ENCODE data around the gene UBFD1. TPM values are rescaled to one million over a fixed set of nuclear protein-coding genes. Genes with fewer than 3 reads are reported as not detected.
A peak's percentile ranks its signal among the peaks of the same experiment; 100 is the strongest.

The UBFD1 gene
- total RNA-seq, 4 donors from 2014 or later = 31.9 to 53.6 (median 45.4) TPM

DNA sequence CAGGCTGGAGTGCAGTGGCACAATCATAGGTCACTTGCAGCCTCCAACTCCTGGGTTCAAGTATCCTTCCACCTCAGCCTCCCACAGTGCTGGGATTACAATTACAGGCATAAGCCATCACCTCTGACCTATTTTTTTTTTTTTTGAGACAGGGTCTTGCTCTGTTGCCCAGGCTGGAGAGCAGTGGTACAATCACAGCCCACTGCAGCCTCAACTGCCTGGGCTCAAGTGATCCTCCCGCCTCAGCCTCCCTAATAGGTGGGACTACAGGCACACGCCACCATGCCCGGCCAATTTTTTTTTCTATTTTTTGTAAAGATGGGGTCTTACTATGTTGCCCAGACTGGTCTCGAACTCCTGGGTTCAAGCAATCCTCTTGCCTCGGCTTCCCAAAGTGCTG, 41.6 kb upstream of the UBFD1 start:
- no peak for TF ChIP-seq POLR2A (IDR thresholded peaks at IDR 0.05)
- TF ChIP-seq, protein P1, sequence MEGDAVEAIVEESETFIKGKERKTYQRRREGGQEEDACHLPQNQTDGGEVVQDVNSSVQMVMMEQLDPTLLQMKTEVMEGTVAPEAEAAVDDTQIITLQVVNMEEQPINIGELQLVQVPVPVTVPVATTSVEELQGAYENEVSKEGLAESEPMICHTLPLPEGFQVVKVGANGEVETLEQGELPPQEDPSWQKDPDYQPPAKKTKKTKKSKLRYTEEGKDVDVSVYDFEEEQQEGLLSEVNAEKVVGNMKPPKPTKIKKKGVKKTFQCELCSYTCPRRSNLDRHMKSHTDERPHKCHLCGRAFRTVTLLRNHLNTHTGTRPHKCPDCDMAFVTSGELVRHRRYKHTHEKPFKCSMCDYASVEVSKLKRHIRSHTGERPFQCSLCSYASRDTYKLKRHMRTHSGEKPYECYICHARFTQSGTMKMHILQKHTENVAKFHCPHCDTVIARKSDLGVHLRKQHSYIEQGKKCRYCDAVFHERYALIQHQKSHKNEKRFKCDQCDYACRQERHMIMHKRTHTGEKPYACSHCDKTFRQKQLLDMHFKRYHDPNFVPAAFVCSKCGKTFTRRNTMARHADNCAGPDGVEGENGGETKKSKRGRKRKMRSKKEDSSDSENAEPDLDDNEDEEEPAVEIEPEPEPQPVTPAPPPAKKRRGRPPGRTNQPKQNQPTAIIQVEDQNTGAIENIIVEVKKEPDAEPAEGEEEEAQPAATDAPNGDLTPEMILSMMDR (IDR thresholded peaks at IDR 0.05) = no peak
- Histone ChIP-seq H3K36me3 (peaks cover 0 to 24% (median 0%) of the 10 kb centered on the region in 3 donors), H3K27ac (no peak overlapping the region), H3K4me1 (peaks cover 0 to 2% (median 0%) of the 10 kb centered on the region in 3 donors), H3K27me3 (no peaks in the 10 kb centered on the region), H3K4me3 (no peak overlapping the region), H3K9me3 (no peaks in the 10 kb centered on the region)
- WGBS, 2 donors = 94 to 99% methylated on average over 5 of the region's 5 CpGs
- intact Hi-C loops (cut with DNase I) = no loop called here
- DNase-seq = no peak

DNA sequence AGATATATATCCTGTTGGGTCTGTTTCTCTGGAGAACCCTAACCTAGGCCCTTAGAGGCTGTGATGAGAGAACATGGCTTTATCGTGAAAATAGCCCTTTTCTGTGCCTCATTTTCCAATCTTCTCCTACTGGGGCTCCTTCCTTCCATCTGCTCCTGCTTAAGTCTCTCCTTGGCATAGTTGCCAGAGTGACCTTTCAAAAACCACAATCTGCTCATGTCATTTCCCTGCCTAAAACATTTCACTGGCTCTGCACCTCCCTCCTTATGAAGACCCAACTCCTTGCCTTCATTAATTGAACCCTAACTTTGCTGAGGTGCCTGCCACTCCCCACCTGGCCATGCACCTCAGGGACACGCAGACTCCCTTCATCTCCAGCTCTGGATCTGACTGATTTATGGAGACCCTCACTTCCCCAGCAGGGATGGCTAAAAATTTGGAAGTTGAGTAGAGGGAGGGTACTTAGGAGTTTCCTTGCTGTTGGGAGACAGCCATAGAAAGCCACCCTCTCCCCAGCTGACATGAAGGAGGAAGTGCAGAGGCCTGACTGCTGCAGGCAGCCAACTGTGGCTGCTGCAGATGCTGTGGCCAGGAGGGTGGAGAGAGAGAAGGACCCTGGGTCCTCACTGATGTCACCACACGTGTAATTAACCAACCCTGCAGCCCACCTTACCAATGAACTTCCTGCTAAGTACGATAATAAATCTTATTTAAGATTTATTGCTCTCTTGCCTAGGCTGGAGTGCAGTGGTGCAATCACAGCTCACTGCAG, 41.0 kb upstream of the UBFD1 start:
- no peak for DNase-seq
- Histone ChIP-seq H3K9me3 (no peaks in the 10 kb centered on the region), H3K27me3 (no peaks in the 10 kb centered on the region), H3K4me1 (no peaks in the 10 kb centered on the region), H3K4me3 (no peak overlapping the region), H3K36me3 (peaks cover 0 to 31% (median 0%) of the 10 kb centered on the region in 3 donors), H3K27ac (no peak overlapping the region)
- intact Hi-C loops (cut with DNase I) = no loop called here
- TF ChIP-seq POLR2A (IDR thresholded peaks at IDR 0.05) = no peak
- TF ChIP-seq, protein P1 (IDR thresholded peaks at IDR 0.05) = no peak
- 73 to 83% methylated on average over 4 of the region's 4 CpGs for WGBS, 2 donors

DNA sequence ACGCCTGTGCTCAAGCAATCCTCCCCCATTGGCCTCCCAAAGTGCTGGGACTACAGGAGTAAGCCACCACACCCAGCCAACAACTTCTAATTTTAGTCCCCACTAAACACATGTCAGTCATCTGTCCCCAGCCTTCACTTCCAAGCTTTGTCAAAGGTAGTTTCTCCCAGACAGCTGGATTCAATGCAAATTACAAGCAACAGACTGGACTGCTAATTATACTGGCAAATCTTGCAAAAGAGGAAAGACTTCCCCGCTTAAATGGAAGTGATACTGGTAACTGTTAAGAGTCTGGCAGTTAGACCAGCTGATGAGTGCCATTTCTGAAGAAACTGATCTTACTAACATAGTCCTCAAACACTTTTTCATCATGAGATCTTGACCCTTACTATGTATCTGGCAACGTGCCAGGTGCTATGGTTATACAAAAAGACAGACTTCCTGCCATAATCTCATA, 39.1 kb upstream of the UBFD1 start:
- Histone ChIP-seq H3K27me3 (no peaks in the 10 kb centered on the region), H3K4me3 (no peak overlapping the region), H3K27ac (peak overlapping the region in 1 of 4 donors; percentile 38), H3K4me1 (no peaks in the 10 kb centered on the region), H3K36me3 (peaks cover 0 to 50% (median 7%) of the 10 kb centered on the region in 3 donors), H3K9me3 (no peaks in the 10 kb centered on the region)
- WGBS, 2 donors = 52 to 63% methylated on average over 3 of the region's 3 CpGs
- intact Hi-C loops (cut with DNase I) = no loop called here
- no peak for DNase-seq
- TF ChIP-seq, protein P1 (IDR thresholded peaks at IDR 0.05) = no peak
- TF ChIP-seq POLR2A (IDR thresholded peaks at IDR 0.05) = no peak

DNA sequence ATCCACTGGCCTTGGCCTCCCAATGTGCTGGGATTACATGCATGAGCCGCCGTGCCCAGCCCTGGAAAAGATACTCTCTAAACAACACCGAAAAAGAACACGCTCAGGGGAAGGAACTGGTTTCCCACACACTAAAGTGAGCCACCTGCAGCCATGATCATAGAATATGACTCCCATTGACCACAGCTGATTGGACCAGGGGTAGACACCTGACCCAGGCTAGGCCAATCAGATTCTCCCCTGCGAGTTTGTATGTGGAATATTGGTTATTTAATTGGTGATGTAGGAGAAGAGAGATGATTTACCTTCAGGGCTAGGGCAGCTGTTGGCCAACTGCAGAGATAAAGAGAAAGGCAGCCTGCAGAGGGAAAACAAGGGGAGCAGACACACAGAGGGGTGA, 38.2 kb upstream of the UBFD1 start:
- no peak for TF ChIP-seq POLR2A (IDR thresholded peaks at IDR 0.05)
- TF ChIP-seq, protein P1 (IDR thresholded peaks at IDR 0.05) = no peak
- WGBS, 2 donors = 75 to 81% methylated on average over 2 of the region's 5 CpGs
- Histone ChIP-seq H3K27ac (no peak overlapping the region), H3K9me3 (no peaks in the 10 kb centered on the region), H3K4me1 (no peaks in the 10 kb centered on the region), H3K4me3 (no peak overlapping the region), H3K27me3 (no peaks in the 10 kb centered on the region), H3K36me3 (peaks cover 0 to 57% (median 15%) of the 10 kb centered on the region in 3 donors)
- intact Hi-C loops (cut with DNase I) = no loop called here
- DNase-seq = no peak

DNA sequence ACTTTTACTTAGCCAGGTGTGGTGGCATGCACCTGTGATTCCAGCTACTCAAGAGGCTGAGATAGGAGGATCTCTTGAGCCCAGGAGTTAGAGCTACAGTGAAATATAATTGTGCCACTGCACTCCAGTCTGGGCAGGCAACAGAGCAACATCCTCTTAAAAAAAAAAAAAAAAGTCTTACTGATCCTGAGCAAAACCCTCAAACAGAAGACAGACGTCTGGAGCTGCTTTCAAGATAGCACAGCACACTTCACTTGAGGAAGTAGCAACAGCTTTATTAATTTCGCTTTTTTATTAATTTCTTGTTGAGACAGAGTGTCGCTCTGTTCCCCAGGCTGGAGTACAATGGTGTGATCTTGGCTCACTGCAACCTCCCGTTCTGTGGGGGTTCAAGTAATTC, 37.0 kb upstream of the UBFD1 start:
- intact Hi-C loops (cut with DNase I) = no loop called here
- H3K36me3 ChIP-seq = peaks cover 0 to 63% (median 27%) of the 10 kb centered on the region in 3 donors
- no peak overlapping the region for H3K4me3 ChIP-seq
- 84 to 88% methylated on average over 4 of the region's 4 CpGs for WGBS, 2 donors
- no peak overlapping the region for H3K27ac ChIP-seq
- no peaks in the 10 kb centered on the region for H3K9me3 ChIP-seq
- no peaks in the 10 kb centered on the region for H3K27me3 ChIP-seq
- no peaks in the 10 kb centered on the region for H3K4me1 ChIP-seq
- TF ChIP-seq, protein P1 (IDR thresholded peaks at IDR 0.05) = no peak
- no peak for TF ChIP-seq POLR2A (IDR thresholded peaks at IDR 0.05)
- DNase-seq = no peak
